GM23338 (cell line): Measurements from ENCODE around the gene AP3S1. TPM values are rescaled to one million over a fixed set of nuclear protein-coding genes. Genes with fewer than 3 reads are reported as not detected.

Experiments used
- ATAC-seq: fragments of 200-7000 bp; cut with Tn5 transposase; 3 replicates; pipeline ENCODE4 v1.9.1; 2020
- DNase-seq: peaks from one replicate; pipeline ENCODE4 v3.0.0-alpha.2; 2015; ENCODE audit warnings: low spot score
- H2AFZ ChIP-seq: fragments of 200-600 bp; sonication (generic); 2 replicates; pipeline ENCODE4 v1.8.0; 2016; ENCODE audit warnings: antibody characterized with exemption, mild to moderate bottlenecking, moderate library complexity
- H3F3A ChIP-seq: fragments of 200-600 bp; sonication (generic); replicated peaks from 2 replicates; pipeline ENCODE4 v1.8.0; 2017; ENCODE audit warnings: antibody characterized with exemption, mixed run types, low read depth
- H3K27ac ChIP-seq: fragments of 200-600 bp; sonication (generic); 2 replicates; pipeline ENCODE4 v1.6.1; 2016; ENCODE audit warnings: low read depth
- H3K27me3 ChIP-seq: fragments of 200-600 bp; sonication (generic); 2 replicates; pipeline ENCODE4 v1.8.0; 2016; ENCODE audit warnings: mild to moderate bottlenecking, mixed run types, moderate library complexity; ENCODE audit not compliant: insufficient read depth
- H3K36me3 ChIP-seq: fragments of 200-600 bp; sonication (generic); 2 replicates; pipeline ENCODE4 v1.8.0; 2016; ENCODE audit warnings: mild to moderate bottlenecking; ENCODE audit not compliant: insufficient read depth
- H3K4me1 ChIP-seq: fragments of 200-600 bp; sonication (generic); 2 replicates; pipeline ENCODE4 v1.8.0; 2016; ENCODE audit warnings: mild to moderate bottlenecking, moderate library complexity; ENCODE audit not compliant: insufficient read depth
- H3K4me2 ChIP-seq: fragments of 200-600 bp; sonication (generic); 2 replicates; pipeline ENCODE4 v1.7.1; 2017; ENCODE audit warnings: mixed run types
- H3K4me3 ChIP-seq: fragments of 200-600 bp; sonication (generic); 2 replicates; pipeline ENCODE4 v1.6.1; 2016; ENCODE audit warnings: mixed run types
- H3K79me2 ChIP-seq: fragments of 200-600 bp; sonication (generic); replicated peaks from 2 replicates; pipeline ENCODE4 v1.8.0; 2017; ENCODE audit warnings: mild to moderate bottlenecking; ENCODE audit not compliant: insufficient read depth
- H3K9me2 ChIP-seq: fragments of 200-600 bp; sonication (generic); 2 replicates; pipeline ENCODE4 v1.8.0; 2017; ENCODE audit not compliant: insufficient read depth
- H4K20me1 ChIP-seq: fragments of 200-600 bp; sonication (generic); replicated peaks from 2 replicates; pipeline ENCODE4 v1.8.0; 2017; ENCODE audit warnings: mild to moderate bottlenecking; ENCODE audit not compliant: insufficient read depth
- H3K27ac Mint-ChIP-seq: 2 replicates; pipeline ENCODE4 v1.8.0; 2020; ENCODE audit warnings: inconsistent platforms, mild to moderate bottlenecking, moderate library complexity, mixed read lengths
- H3K27me3 Mint-ChIP-seq: 3 replicates; pipeline ENCODE4 v1.8.0; 2022; ENCODE audit warnings: low read depth, mild to moderate bottlenecking, moderate library complexity, mixed read lengths, inconsistent platforms; ENCODE audit not compliant: insufficient read depth, poor library complexity
- H3K36me3 Mint-ChIP-seq: 3 replicates; pipeline ENCODE4 v1.8.0; 2021; ENCODE audit warnings: low read depth, mild to moderate bottlenecking, inconsistent platforms, moderate library complexity, mixed read lengths
- H3K4me1 Mint-ChIP-seq: 3 replicates; pipeline ENCODE4 v1.8.0; 2020; ENCODE audit warnings: mild to moderate bottlenecking, inconsistent platforms, mixed read lengths
- H3K4me3 Mint-ChIP-seq: 3 replicates; pipeline ENCODE4 v1.8.0; 2021; ENCODE audit warnings: moderate library complexity, mild to moderate bottlenecking, inconsistent platforms, mixed read lengths
- H3K9me3 Mint-ChIP-seq: 3 replicates; pipeline ENCODE4 v1.8.0; 2020; ENCODE audit warnings: moderate library complexity, mild to moderate bottlenecking, inconsistent platforms, mixed read lengths
- CREB1 ChIP-seq: fragments of 250-450 bp; sonication (Bioruptor Pico); IDR thresholded peaks from 2 replicates; pipeline ENCODE4 v1.5.0; 2020; ENCODE audit warnings: low read depth, mild to moderate bottlenecking, moderate library complexity
- ETS1 ChIP-seq: IDR thresholded peaks from 2 replicates; pipeline ENCODE4 v1.6.1; 2016; ENCODE audit warnings: antibody characterized with exemption
- EZH2 ChIP-seq: fragments of 200-600 bp; sonication (generic); IDR thresholded peaks from one replicate; pipeline ENCODE4 v1.8.0; 2017; ENCODE audit warnings: antibody characterized with exemption, mild to moderate bottlenecking, low read depth; ENCODE audit not compliant: unreplicated experiment
- EZH2phosphoT487 ChIP-seq: fragments of 200-600 bp; sonication (generic); IDR thresholded peaks from one replicate; pipeline ENCODE4 v1.8.1; 2018; ENCODE audit warnings: antibody characterized with exemption; ENCODE audit not compliant: unreplicated experiment
- JUNB ChIP-seq: IDR thresholded peaks from one replicate; pipeline ENCODE4 v1.6.1; 2016; ENCODE audit warnings: antibody characterized with exemption; ENCODE audit not compliant: unreplicated experiment
- NANOG ChIP-seq: IDR thresholded peaks from 2 replicates; pipeline ENCODE4 v1.6.1; 2016; ENCODE audit warnings: antibody characterized with exemption, borderline replicate concordance
- POLR2AphosphoS5 ChIP-seq: IDR thresholded peaks from 2 replicates; pipeline ENCODE4 v1.6.1; 2016; ENCODE audit warnings: antibody characterized with exemption, low read depth
- STAT1 ChIP-seq: IDR thresholded peaks from one replicate; pipeline ENCODE4 v1.6.1; 2016; ENCODE audit warnings: antibody characterized with exemption; ENCODE audit not compliant: unreplicated experiment
- ZNF114 ChIP-seq: fragments of 250-450 bp; sonication (Bioruptor Pico); IDR thresholded peaks from 2 replicates; pipeline ENCODE4 v1.5.0; 2020; ENCODE audit warnings: mild to moderate bottlenecking, moderate library complexity
- ZNF331 ChIP-seq: fragments of 250-450 bp; sonication (Bioruptor Pico); IDR thresholded peaks from 2 replicates; pipeline ENCODE4 v1.5.0; 2020; ENCODE audit warnings: low read depth, mild to moderate bottlenecking, moderate library complexity
- polyA plus RNA-seq: library from polyadenylated mRNA; unstranded; fragments of >200 nt; fragmentation: Nextera tagmentation; extraction: Ambion mirVana; gene quantifications from 2 replicates; pipeline ENCODE4 v1.2.1, GENCODE V29; 2016
- total RNA-seq: library from RNA; depleted of rRNA; stranded (reverse); fragments of >200 nt; shearing (Covaris generic); gene quantifications from 2 replicates; pipeline ENCODE4 v1.2.3, GENCODE V29; 2014
- TF ChIP-seq, protein P1 (sequence below): IDR thresholded peaks from one replicate; pipeline ENCODE4 v1.6.1; 2018; ENCODE audit warnings: antibody characterized with exemption; ENCODE audit not compliant: unreplicated experiment
- TF ChIP-seq, protein P2 (sequence below), 2 experiments: fragments of 200-600 bp in 1 of 2; sonication (generic) in 1 of 2; conservative IDR thresholded peaks; 2 replicates each; pipeline versions ENCODE4 v1.5.1 to v1.6.1; 2016 to 2017; ENCODE audit warnings: antibody characterized with exemption in 2 of 2, low read depth in 2 of 2, mild to moderate bottlenecking in 2 of 2, moderate library complexity in 1 of 2
- TF ChIP-seq, protein P3 (sequence below): fragments of 250-450 bp; sonication (Bioruptor Pico); IDR thresholded peaks from 2 replicates; pipeline ENCODE4 v1.5.0; 2020; ENCODE audit warnings: mild to moderate bottlenecking, moderate library complexity

AP3S1 gene
- total and polyA plus RNA-seq, 2 experiments from 2014 or later, result 143 to 232 TPM

DNA sequence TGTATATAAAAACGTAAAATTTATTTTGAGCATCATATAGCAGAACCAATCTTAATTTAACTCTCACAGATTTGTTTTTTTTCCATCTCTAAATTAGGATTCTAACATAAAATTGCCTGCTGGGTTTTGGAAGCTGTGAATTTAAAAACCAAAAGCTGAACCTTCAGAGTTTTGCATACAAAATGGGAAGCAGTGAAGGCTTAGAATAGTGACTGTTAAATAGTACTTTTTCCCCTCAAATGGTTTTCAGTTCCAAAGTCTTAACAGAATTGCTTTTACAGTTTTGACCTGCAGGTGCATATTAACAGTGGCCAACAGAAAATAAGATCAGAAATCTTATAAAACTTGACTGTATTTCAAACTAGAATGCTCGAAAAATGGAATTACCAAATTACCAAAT is 65.4 kb downstream of the AP3S1 start:
- Histone ChIP-seq H3F3A (no peaks in the 10 kb centered on the region), H3K36me3 (no peaks in the 10 kb centered on the region), H3K27me3 (no peaks in the 10 kb centered on the region), H3K4me1 (no peaks in the 10 kb centered on the region), H3K4me3 (no peak overlapping the region), H3K27ac (no peak overlapping the region), H3K79me2 (no peaks in the 10 kb centered on the region), H3K9me2 (no peaks in the 10 kb centered on the region), H3K4me2 (no peak overlapping the region), H4K20me1 (0 out of 2 replicates have a peak, but pooled peaks cover 4% of the 10 kb centered on the region), H2AFZ (no peak overlapping the region)
- ATAC-seq (no peak), DNase-seq (no peak)
- peaks cover 2% of the 10 kb centered on the region for H3K27me3 Mint-ChIP-seq
- no peak overlapping the region for H3K27ac Mint-ChIP-seq
- no peaks in the 10 kb centered on the region for H3K9me3 Mint-ChIP-seq
- H3K4me1 Mint-ChIP-seq, result peaks cover 13% of the 10 kb centered on the region
- no peaks in the 10 kb centered on the region for H3K36me3 Mint-ChIP-seq
- no peak overlapping the region for H3K4me3 Mint-ChIP-seq
- TF ChIP-seq ZNF331 (CRISPR knock-in tag) (no peak), EZH2phosphoT487 (no peak), STAT1 (no peak), ETS1 (no peak), JUNB (no peak), ZNF114 (no peak), NANOG (no peak), POLR2AphosphoS5 (no peak), EZH2 (no peak), CREB1 (CRISPR knock-in tag) (no peak)
- TF ChIP-seq, protein P1, sequence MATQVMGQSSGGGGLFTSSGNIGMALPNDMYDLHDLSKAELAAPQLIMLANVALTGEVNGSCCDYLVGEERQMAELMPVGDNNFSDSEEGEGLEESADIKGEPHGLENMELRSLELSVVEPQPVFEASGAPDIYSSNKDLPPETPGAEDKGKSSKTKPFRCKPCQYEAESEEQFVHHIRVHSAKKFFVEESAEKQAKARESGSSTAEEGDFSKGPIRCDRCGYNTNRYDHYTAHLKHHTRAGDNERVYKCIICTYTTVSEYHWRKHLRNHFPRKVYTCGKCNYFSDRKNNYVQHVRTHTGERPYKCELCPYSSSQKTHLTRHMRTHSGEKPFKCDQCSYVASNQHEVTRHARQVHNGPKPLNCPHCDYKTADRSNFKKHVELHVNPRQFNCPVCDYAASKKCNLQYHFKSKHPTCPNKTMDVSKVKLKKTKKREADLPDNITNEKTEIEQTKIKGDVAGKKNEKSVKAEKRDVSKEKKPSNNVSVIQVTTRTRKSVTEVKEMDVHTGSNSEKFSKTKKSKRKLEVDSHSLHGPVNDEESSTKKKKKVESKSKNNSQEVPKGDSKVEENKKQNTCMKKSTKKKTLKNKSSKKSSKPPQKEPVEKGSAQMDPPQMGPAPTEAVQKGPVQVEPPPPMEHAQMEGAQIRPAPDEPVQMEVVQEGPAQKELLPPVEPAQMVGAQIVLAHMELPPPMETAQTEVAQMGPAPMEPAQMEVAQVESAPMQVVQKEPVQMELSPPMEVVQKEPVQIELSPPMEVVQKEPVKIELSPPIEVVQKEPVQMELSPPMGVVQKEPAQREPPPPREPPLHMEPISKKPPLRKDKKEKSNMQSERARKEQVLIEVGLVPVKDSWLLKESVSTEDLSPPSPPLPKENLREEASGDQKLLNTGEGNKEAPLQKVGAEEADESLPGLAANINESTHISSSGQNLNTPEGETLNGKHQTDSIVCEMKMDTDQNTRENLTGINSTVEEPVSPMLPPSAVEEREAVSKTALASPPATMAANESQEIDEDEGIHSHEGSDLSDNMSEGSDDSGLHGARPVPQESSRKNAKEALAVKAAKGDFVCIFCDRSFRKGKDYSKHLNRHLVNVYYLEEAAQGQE, result no peak
- TF ChIP-seq, protein P2, sequence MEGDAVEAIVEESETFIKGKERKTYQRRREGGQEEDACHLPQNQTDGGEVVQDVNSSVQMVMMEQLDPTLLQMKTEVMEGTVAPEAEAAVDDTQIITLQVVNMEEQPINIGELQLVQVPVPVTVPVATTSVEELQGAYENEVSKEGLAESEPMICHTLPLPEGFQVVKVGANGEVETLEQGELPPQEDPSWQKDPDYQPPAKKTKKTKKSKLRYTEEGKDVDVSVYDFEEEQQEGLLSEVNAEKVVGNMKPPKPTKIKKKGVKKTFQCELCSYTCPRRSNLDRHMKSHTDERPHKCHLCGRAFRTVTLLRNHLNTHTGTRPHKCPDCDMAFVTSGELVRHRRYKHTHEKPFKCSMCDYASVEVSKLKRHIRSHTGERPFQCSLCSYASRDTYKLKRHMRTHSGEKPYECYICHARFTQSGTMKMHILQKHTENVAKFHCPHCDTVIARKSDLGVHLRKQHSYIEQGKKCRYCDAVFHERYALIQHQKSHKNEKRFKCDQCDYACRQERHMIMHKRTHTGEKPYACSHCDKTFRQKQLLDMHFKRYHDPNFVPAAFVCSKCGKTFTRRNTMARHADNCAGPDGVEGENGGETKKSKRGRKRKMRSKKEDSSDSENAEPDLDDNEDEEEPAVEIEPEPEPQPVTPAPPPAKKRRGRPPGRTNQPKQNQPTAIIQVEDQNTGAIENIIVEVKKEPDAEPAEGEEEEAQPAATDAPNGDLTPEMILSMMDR (conservative IDR thresholded peaks at IDR 0.05; ENCODE audit: low read depth in 2 of 2), result no peak
- TF ChIP-seq, protein P3, sequence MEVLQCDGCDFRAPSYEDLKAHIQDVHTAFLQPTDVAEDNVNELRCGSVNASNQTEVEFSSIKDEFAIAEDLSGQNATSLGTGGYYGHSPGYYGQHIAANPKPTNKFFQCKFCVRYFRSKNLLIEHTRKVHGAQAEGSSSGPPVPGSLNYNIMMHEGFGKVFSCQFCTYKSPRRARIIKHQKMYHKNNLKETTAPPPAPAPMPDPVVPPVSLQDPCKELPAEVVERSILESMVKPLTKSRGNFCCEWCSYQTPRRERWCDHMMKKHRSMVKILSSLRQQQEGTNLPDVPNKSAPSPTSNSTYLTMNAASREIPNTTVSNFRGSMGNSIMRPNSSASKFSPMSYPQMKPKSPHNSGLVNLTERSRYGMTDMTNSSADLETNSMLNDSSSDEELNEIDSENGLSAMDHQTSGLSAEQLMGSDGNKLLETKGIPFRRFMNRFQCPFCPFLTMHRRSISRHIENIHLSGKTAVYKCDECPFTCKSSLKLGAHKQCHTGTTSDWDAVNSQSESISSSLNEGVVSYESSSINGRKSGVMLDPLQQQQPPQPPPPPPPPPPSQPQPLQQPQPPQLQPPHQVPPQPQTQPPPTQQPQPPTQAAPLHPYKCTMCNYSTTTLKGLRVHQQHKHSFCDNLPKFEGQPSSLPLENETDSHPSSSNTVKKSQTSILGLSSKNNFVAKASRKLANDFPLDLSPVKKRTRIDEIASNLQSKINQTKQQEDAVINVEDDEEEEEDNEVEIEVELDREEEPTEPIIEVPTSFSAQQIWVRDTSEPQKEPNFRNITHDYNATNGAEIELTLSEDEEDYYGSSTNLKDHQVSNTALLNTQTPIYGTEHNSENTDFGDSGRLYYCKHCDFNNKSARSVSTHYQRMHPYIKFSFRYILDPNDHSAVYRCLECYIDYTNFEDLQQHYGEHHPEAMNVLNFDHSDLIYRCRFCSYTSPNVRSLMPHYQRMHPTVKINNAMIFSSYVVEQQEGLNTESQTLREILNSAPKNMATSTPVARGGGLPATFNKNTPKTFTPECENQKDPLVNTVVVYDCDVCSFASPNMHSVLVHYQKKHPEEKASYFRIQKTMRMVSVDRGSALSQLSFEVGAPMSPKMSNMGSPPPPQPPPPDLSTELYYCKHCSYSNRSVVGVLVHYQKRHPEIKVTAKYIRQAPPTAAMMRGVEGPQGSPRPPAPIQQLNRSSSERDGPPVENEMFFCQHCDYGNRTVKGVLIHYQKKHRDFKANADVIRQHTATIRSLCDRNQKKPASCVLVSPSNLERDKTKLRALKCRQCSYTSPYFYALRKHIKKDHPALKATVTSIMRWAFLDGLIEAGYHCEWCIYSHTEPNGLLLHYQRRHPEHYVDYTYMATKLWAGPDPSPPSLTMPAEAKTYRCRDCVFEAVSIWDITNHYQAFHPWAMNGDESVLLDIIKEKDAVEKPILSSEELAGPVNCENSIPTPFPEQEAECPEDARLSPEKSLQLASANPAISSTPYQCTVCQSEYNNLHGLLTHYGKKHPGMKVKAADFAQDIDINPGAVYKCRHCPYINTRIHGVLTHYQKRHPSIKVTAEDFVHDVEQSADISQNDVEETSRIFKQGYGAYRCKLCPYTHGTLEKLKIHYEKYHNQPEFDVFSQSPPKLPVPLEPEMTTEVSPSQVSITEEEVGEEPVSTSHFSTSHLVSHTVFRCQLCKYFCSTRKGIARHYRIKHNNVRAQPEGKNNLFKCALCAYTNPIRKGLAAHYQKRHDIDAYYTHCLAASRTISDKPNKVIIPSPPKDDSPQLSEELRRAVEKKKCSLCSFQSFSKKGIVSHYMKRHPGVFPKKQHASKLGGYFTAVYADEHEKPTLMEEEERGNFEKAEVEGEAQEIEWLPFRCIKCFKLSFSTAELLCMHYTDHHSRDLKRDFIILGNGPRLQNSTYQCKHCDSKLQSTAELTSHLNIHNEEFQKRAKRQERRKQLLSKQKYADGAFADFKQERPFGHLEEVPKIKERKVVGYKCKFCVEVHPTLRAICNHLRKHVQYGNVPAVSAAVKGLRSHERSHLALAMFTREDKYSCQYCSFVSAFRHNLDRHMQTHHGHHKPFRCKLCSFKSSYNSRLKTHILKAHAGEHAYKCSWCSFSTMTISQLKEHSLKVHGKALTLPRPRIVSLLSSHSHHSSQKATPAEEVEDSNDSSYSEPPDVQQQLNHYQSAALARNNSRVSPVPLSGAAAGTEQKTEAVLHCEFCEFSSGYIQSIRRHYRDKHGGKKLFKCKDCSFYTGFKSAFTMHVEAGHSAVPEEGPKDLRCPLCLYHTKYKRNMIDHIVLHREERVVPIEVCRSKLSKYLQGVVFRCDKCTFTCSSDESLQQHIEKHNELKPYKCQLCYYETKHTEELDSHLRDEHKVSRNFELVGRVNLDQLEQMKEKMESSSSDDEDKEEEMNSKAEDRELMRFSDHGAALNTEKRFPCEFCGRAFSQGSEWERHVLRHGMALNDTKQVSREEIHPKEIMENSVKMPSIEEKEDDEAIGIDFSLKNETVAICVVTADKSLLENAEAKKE (CRISPR knock-in tag), result no peak
